ENCODE results near the gene SHISAL1. TPM values are rescaled to one million over a fixed set of nuclear protein-coding genes. Genes with fewer than 3 reads are reported as not detected.

The SHISAL1 gene
- total RNA-seq, 2 experiments from 2014 or later: not detected

- Histone ChIP-seq H3K4me3 (ENCODE audit: low read length) (no peak overlapping the region), H3K27ac (ENCODE audit: low read depth in 1 of 2, low read length in 2 of 2) (no peak overlapping the region), H3K9me3 (ENCODE audit: control insufficient read depth in 1 of 2, insufficient read depth in 1 of 2, low read length in 2 of 2) (peaks cover 0 to 5% of the 10 kb centered on the region in 2 experiments), H3K27me3 (ENCODE audit: control insufficient read depth in 1 of 2, insufficient read depth in 2 of 2, low read length in 2 of 2) (peaks cover 0 to 3% of the 10 kb centered on the region in 2 experiments), H3K4me1 (ENCODE audit: insufficient read depth, low read length) (no peaks in the 10 kb centered on the region), H3K36me3 (ENCODE audit: insufficient read depth, low read length) (no peaks in the 10 kb centered on the region)
- TF ChIP-seq, protein P1, sequence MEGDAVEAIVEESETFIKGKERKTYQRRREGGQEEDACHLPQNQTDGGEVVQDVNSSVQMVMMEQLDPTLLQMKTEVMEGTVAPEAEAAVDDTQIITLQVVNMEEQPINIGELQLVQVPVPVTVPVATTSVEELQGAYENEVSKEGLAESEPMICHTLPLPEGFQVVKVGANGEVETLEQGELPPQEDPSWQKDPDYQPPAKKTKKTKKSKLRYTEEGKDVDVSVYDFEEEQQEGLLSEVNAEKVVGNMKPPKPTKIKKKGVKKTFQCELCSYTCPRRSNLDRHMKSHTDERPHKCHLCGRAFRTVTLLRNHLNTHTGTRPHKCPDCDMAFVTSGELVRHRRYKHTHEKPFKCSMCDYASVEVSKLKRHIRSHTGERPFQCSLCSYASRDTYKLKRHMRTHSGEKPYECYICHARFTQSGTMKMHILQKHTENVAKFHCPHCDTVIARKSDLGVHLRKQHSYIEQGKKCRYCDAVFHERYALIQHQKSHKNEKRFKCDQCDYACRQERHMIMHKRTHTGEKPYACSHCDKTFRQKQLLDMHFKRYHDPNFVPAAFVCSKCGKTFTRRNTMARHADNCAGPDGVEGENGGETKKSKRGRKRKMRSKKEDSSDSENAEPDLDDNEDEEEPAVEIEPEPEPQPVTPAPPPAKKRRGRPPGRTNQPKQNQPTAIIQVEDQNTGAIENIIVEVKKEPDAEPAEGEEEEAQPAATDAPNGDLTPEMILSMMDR (IDR thresholded peaks at IDR 0.05): no peak
- Mint-ChIP-seq H3K36me3 (ENCODE audit: low read depth) (no peaks in the 10 kb centered on the region), H3K4me1 (ENCODE audit: low read depth) (no peaks in the 10 kb centered on the region), H3K27me3 (peaks cover 16% of the 10 kb centered on the region), H3K9me3 (peaks cover 1% of the 10 kb centered on the region), H3K4me3 (no peak overlapping the region), H3K27ac (no peak overlapping the region)
- DNase-seq (no peak), ATAC-seq (ENCODE audit: poor library complexity) (no peak)
- ChIA-PET CTCF (no interaction called here), POLR2A (no interaction called here)
- intact Hi-C loops (cut with DNase I, micrococcal nuclease): no loop called here
Measured at GRCh38 chr22:44221710-44222475, 90.9 kb downstream of the SHISAL1 start.

DNA sequence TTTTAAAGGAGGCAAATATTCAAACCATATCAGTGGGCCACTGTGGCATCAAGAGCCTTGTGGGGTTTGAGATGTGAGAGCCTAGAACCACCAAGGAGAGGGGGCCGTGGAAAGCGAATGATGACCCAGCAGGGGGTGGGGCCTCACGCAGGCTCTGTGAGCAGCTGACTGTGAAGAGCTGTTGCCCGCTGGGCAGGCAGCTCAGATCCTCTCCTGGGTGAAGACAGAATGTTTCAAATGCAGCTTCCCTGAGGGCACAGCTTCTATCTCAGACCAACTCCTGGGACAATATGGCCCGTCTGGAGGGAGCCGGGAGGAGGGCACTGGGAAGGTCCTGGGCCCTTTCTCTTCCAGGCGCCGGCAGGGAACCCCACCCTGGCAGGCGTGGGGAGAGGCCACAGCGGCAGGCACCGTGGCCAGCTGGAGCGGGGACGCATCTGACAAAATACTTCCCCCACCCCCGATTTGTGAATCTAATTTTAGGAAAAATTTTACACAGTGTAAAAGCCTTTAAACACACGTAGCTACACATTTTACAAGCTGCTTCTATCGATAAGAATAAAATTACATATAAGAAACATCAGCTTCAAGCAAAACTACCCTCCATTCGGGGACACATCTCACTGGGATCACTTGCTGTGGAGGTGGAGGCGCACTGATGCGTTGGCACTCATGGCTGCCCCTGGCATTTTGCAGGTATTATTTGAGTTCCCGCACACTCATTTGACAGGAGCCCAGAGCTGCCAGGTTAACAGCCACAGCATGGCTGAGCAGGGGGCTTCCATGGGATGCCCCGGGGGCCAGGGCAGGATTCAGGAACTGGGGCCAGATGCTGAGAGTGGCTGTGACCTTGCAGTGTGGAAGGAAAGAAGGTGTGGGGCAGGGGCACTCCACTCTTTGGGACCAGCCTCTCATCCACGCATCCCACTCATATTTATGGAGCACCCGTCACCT lies 91.7 kb downstream of the SHISAL1 start:
- ChIA-PET CTCF (interaction anchor here (0.8 kb wide), 1 partner anchor 9 kb away, joined by 3 read pairs; no protein-coding TSS in a partner anchor), POLR2A (no interaction called here)
- Histone ChIP-seq H3K4me3 (ENCODE audit: low read length) (no peak overlapping the region), H3K4me1 (ENCODE audit: insufficient read depth, low read length) (no peaks in the 10 kb centered on the region), H3K27me3 (ENCODE audit: control insufficient read depth in 1 of 2, insufficient read depth in 2 of 2, low read length in 2 of 2) (no peaks in the 10 kb centered on the region), H3K36me3 (ENCODE audit: insufficient read depth, low read length) (no peaks in the 10 kb centered on the region), H3K27ac (ENCODE audit: low read depth in 1 of 2, low read length in 2 of 2) (no peak overlapping the region), H3K9me3 (ENCODE audit: control insufficient read depth in 1 of 2, insufficient read depth in 1 of 2, low read length in 2 of 2) (peaks cover 0 to 11% of the 10 kb centered on the region in 2 experiments)
- H3K9me3 Mint-ChIP-seq: no peaks in the 10 kb centered on the region
- intact Hi-C loops (cut with DNase I, micrococcal nuclease): no loop called here
- H3K27ac Mint-ChIP-seq: no peak overlapping the region
- no peak for ATAC-seq (ENCODE audit: poor library complexity)
- no peaks in the 10 kb centered on the region for H3K4me1 Mint-ChIP-seq (ENCODE audit: low read depth)
- H3K36me3 Mint-ChIP-seq (ENCODE audit: low read depth): no peaks in the 10 kb centered on the region
- no peak overlapping the region for H3K4me3 Mint-ChIP-seq
- TF ChIP-seq, protein P1 (IDR thresholded peaks at IDR 0.05): no peak
- peaks cover 10% of the 10 kb centered on the region for H3K27me3 Mint-ChIP-seq
- DNase-seq: no peak

GRCh38 chr22:44219101-44219870 lies 93.5 kb downstream of the SHISAL1 start:
- Histone ChIP-seq H3K36me3 (ENCODE audit: insufficient read depth, low read length) (no peaks in the 10 kb centered on the region), H3K4me1 (ENCODE audit: insufficient read depth, low read length) (no peaks in the 10 kb centered on the region), H3K27ac (ENCODE audit: low read depth in 1 of 2, low read length in 2 of 2) (no peak overlapping the region), H3K27me3 (ENCODE audit: control insufficient read depth in 1 of 2, insufficient read depth in 2 of 2, low read length in 2 of 2) (no peaks in the 10 kb centered on the region), H3K9me3 (ENCODE audit: control insufficient read depth in 1 of 2, insufficient read depth in 1 of 2, low read length in 2 of 2) (peaks cover 0 to 22% of the 10 kb centered on the region in 2 experiments), H3K4me3 (ENCODE audit: low read length) (no peak overlapping the region)
- no peaks in the 10 kb centered on the region for H3K36me3 Mint-ChIP-seq (ENCODE audit: low read depth)
- intact Hi-C loops (cut with DNase I, micrococcal nuclease): loop anchor here in 1 of 2 experiments (5.0 kb wide), 1 partner anchor 97 kb away; no protein-coding TSS in a partner anchor
- H3K27me3 Mint-ChIP-seq: no peaks in the 10 kb centered on the region
- H3K4me3 Mint-ChIP-seq: no peak overlapping the region
- DNase-seq (no peak), ATAC-seq (ENCODE audit: poor library complexity) (no peak)
- H3K9me3 Mint-ChIP-seq: no peaks in the 10 kb centered on the region
- CTCF ChIA-PET: no interaction called here
- H3K27ac Mint-ChIP-seq: no peak overlapping the region
- POLR2A ChIA-PET: no interaction called here
- H3K4me1 Mint-ChIP-seq (ENCODE audit: low read depth): no peaks in the 10 kb centered on the region
- TF ChIP-seq, protein P1 (IDR thresholded peaks at IDR 0.05): no peak
